GM12878 (cell line): ENCODE results near the gene DNAJC17.

ENCODE experiments used
- FOS ChIP-seq: IDR thresholded peaks from 3 replicates; pipeline ENCODE4 v1.6.1; 2011; ENCODE audit warnings: borderline replicate concordance; ENCODE audit not compliant: insufficient read length; ENCODE audit errors: extremely low read depth
- GABPA ChIP-seq: IDR thresholded peaks from 2 replicates; pipeline ENCODE4 v1.6.1; 2014; ENCODE audit warnings: antibody characterized with exemption, low read depth, mild to moderate bottlenecking, inconsistent platforms
- NRF1 ChIP-seq: conservative IDR thresholded peaks from 2 replicates; pipeline ENCODE4 v1.6.1; 2011; ENCODE audit warnings: mild to moderate bottlenecking, low read depth, low read length, improper control_type of control experiment
- POLR2A ChIP-seq: IDR thresholded peaks from 2 replicates; pipeline ENCODE4 v1.6.1; 2011; ENCODE audit warnings: low read depth, mild to moderate bottlenecking, low read length

GRCh38 chr15:40838756-40839155, 31.5 kb upstream of the DNAJC17 start:
- TF ChIP-seq POLR2A (no peak), NRF1 (no peak), FOS (no peak), GABPA (no peak)
